Measurements from ENCODE around the gene EHD3.
"Not testable (repeated sequence)": the region's sequence is repeated elsewhere in the genome, so short reads cannot be mapped to it uniquely, and the experiment has no call there.

EHD3 gene

GRCh38 chr2:31282634-31283033 lies 48.7 kb downstream of the EHD3 start:
- no peak for DNase-seq (ENCODE audit: extremely low spot score)
- CTCF ChIA-PET, result no interaction called here
- POLR2A ChIA-PET, result no interaction called here
- no peak for TF ChIP-seq ZNF384 (IDR thresholded peaks at IDR 0.05)
- TF ChIP-seq TARDBP (IDR thresholded peaks at IDR 0.05), result no peak
- TF ChIP-seq FOXM1 (IDR thresholded peaks at IDR 0.05; ENCODE audit: borderline replicate concordance), result no peak
- TF ChIP-seq BHLHE40 (IDR thresholded peaks at IDR 0.05; ENCODE audit: borderline replicate concordance), result no peak
- TF ChIP-seq ARNT (IDR thresholded peaks at IDR 0.05), result no peak
- no peak for TF ChIP-seq HDGF (IDR thresholded peaks at IDR 0.05; ENCODE audit: borderline replicate concordance)
- no peak for TF ChIP-seq L3MBTL2 (conservative IDR thresholded peaks at IDR 0.05)
- TF ChIP-seq LEF1 (IDR thresholded peaks at IDR 0.05; ENCODE audit: borderline replicate concordance), result no peak
- TF ChIP-seq SUZ12 (IDR thresholded peaks at IDR 0.05), result no peak
- no peak for TF ChIP-seq SP1 (IDR thresholded peaks at IDR 0.05)
- TF ChIP-seq ELF4 (IDR thresholded peaks at IDR 0.05), result no peak
- TF ChIP-seq NFRKB (IDR thresholded peaks at IDR 0.05), result no peak

GRCh38 chr2:31283193-31283919 lies 49.4 kb downstream of the EHD3 start:
- DNase-seq (ENCODE audit: extremely low spot score); POLR2A ChIA-PET; CTCF ChIA-PET: not testable (repeated sequence)

- DNase-seq (ENCODE audit: extremely low spot score), result no peak
- POLR2A ChIA-PET, result no interaction called here
- CTCF ChIA-PET, result no interaction called here
- TF ChIP-seq ZNF384 (IDR thresholded peaks at IDR 0.05), result no peak
- no peak for TF ChIP-seq FOXM1 (IDR thresholded peaks at IDR 0.05; ENCODE audit: borderline replicate concordance)
- no peak for TF ChIP-seq L3MBTL2 (conservative IDR thresholded peaks at IDR 0.05)
Observed at GRCh38 chr2:31284107-31284506, 50.2 kb downstream of the EHD3 start.

- no peak for DNase-seq (ENCODE audit: extremely low spot score)
- ChIA-PET CTCF (no interaction called here), POLR2A (no interaction called here)
- TF ChIP-seq L3MBTL2 (conservative IDR thresholded peaks at IDR 0.05) (no peak), ELF4 (IDR thresholded peaks at IDR 0.05) (no peak), CTBP1 (IDR thresholded peaks at IDR 0.05; ENCODE audit: borderline replicate concordance) (no peak), HDGF (IDR thresholded peaks at IDR 0.05; ENCODE audit: borderline replicate concordance) (no peak), NFRKB (IDR thresholded peaks at IDR 0.05) (no peak)
Observed at GRCh38 chr2:31286230-31286629, 52.3 kb downstream of the EHD3 start.

GRCh38 chr2:31286961-31287550 lies 53.1 kb downstream of the EHD3 start:
- no peak for TF ChIP-seq ELF4 (IDR thresholded peaks at IDR 0.05)
- TF ChIP-seq FOXA1 (IDR thresholded peaks at IDR 0.05), result no peak
- no peak for TF ChIP-seq TARDBP (IDR thresholded peaks at IDR 0.05)
- no peak for TF ChIP-seq CTBP1 (IDR thresholded peaks at IDR 0.05; ENCODE audit: borderline replicate concordance)
- no peak for TF ChIP-seq HDGF (IDR thresholded peaks at IDR 0.05; ENCODE audit: borderline replicate concordance)
- TF ChIP-seq BHLHE40 (IDR thresholded peaks at IDR 0.05; ENCODE audit: borderline replicate concordance), result no peak
- TF ChIP-seq PKNOX1 (IDR thresholded peaks at IDR 0.05), result no peak
- no peak for TF ChIP-seq FOXK2 (IDR thresholded peaks at IDR 0.05)
- TF ChIP-seq SP1 (IDR thresholded peaks at IDR 0.05), result no peak
- no peak for TF ChIP-seq L3MBTL2 (conservative IDR thresholded peaks at IDR 0.05)
- no peak for TF ChIP-seq ARNT (IDR thresholded peaks at IDR 0.05)
- no peak for TF ChIP-seq NFRKB (IDR thresholded peaks at IDR 0.05)
- TF ChIP-seq LEF1 (IDR thresholded peaks at IDR 0.05; ENCODE audit: borderline replicate concordance), result no peak
- no peak for TF ChIP-seq SUZ12 (IDR thresholded peaks at IDR 0.05)
- TF ChIP-seq ZNF384 (IDR thresholded peaks at IDR 0.05), result no peak
- TF ChIP-seq FOXM1 (IDR thresholded peaks at IDR 0.05; ENCODE audit: borderline replicate concordance), result no peak
- CTCF ChIA-PET, result no interaction called here
- no peak for DNase-seq (ENCODE audit: extremely low spot score)
- POLR2A ChIA-PET, result no interaction called here

GRCh38 chr2:31287654-31288053 lies 53.7 kb downstream of the EHD3 start:
- no peak for DNase-seq (ENCODE audit: extremely low spot score)
- CTCF ChIA-PET, result no interaction called here
- POLR2A ChIA-PET, result no interaction called here
- no peak for TF ChIP-seq BHLHE40 (IDR thresholded peaks at IDR 0.05; ENCODE audit: borderline replicate concordance)

- ChIA-PET POLR2A (no interaction called here), CTCF (no interaction called here)
- no peak for DNase-seq (ENCODE audit: extremely low spot score)
- TF ChIP-seq FOXM1 (IDR thresholded peaks at IDR 0.05; ENCODE audit: borderline replicate concordance), result no peak
Observed at GRCh38 chr2:31294196-31294595, 60.2 kb downstream of the EHD3 start.

GRCh38 chr2:31296641-31297287 lies 62.8 kb downstream of the EHD3 start:
- TF ChIP-seq CTBP1 (IDR thresholded peaks at IDR 0.05; ENCODE audit: borderline replicate concordance), result no peak
- no peak for TF ChIP-seq ZNF384 (IDR thresholded peaks at IDR 0.05)
- TF ChIP-seq FOXM1 (IDR thresholded peaks at IDR 0.05; ENCODE audit: borderline replicate concordance), result no peak
- no peak for TF ChIP-seq BHLHE40 (IDR thresholded peaks at IDR 0.05; ENCODE audit: borderline replicate concordance)
- TF ChIP-seq NFRKB (IDR thresholded peaks at IDR 0.05), result no peak
- TF ChIP-seq L3MBTL2 (conservative IDR thresholded peaks at IDR 0.05), result no peak
- TF ChIP-seq PKNOX1 (IDR thresholded peaks at IDR 0.05), result no peak
- no peak for TF ChIP-seq FOXK2 (IDR thresholded peaks at IDR 0.05)
- TF ChIP-seq ARNT (IDR thresholded peaks at IDR 0.05), result no peak
- TF ChIP-seq FOXA1 (IDR thresholded peaks at IDR 0.05), result no peak
- TF ChIP-seq HDGF (IDR thresholded peaks at IDR 0.05; ENCODE audit: borderline replicate concordance), result no peak
- no peak for TF ChIP-seq ELF4 (IDR thresholded peaks at IDR 0.05)
- no peak for TF ChIP-seq SUZ12 (IDR thresholded peaks at IDR 0.05)
- no peak for TF ChIP-seq LEF1 (IDR thresholded peaks at IDR 0.05; ENCODE audit: borderline replicate concordance)
- TF ChIP-seq TARDBP (IDR thresholded peaks at IDR 0.05), result no peak
- TF ChIP-seq SP1 (IDR thresholded peaks at IDR 0.05), result no peak
- DNase-seq (ENCODE audit: extremely low spot score), result no peak
- CTCF ChIA-PET, result no interaction called here
- POLR2A ChIA-PET, result no interaction called here

All from HEK293T (cell line).